Measurements from ENCODE around the gene HPCAL1.
"Not testable (repeated sequence)": the region's sequence is repeated elsewhere in the genome, so short reads cannot be mapped to it uniquely, and the experiment has no call there.

HPCAL1 gene

DNA sequence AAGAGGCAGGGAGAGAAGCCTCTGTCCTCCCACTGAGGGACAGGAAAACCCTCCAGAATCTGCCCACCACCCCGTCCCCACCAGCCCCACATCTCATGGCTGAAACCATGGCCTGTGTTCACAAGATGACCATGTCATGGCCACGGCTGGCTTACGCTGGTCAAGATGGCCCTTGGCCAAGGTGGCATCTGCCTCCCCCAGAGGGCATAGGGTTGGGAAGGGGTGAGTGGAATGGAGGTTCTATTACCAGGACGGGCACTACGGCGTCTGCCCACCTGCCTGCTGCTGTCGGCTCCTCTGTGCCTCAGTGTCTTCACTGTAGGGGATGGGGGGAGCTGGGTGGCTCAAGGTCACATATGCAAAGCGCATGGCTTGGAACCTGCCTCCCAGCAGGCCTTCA is 125.7 kb downstream of the HPCAL1 start:
- no peak for DNase-seq

DNA sequence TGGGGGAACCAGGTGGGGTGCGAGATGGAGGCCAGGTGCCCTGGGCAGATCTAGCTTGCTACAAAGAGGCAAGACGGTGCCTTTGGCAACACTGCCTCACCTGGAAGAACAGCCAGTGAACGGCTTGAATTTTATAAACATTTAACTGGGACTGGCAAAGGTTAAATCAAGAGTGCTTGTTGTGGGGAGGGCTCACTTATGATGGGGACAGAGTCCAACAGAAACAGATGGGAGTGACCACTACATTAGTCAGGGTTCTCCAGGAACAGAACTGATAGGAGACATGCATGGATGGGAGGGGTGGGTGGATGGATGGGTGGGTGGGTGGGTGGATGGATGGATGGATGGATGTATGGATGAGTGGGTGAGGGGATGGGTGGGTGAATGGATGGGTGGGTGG is 126.2 kb downstream of the HPCAL1 start:
- no peak for DNase-seq

DNA sequence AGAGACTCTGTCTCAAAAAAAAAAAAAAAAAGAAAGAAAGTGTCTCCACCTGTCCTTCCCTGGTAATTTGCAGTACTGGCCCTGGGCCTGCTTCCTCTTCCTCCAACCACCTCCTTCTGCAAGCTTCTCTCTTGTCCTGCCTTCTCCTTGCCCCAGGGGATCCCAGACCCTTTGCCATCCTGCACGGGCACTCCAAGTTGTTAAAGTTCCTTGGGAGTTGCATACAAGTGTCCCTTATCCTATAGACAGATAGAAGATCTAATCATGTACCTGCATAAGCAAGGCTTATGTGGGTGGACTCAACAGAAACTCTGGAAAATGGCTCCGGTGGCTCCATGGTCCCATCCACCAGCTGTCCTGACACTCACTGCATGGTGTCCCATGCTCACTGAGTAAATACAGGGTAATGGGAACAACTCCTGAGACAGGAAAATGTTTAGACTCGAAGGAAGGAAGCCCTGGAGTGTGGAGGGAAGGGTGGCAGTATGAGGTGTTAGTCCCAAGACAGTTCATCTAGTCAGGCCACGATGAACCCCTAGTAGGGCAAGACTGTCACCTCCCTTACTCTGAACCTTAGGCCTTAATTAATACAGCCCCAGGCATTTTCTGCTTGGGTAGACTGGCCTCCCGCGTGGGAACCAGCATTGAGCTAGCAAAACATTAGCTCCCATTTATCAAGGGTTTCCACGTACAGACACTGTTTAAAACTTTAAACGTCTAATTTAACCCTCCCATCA is 128.3 kb downstream of the HPCAL1 start:
- DNase-seq = no peak

DNA sequence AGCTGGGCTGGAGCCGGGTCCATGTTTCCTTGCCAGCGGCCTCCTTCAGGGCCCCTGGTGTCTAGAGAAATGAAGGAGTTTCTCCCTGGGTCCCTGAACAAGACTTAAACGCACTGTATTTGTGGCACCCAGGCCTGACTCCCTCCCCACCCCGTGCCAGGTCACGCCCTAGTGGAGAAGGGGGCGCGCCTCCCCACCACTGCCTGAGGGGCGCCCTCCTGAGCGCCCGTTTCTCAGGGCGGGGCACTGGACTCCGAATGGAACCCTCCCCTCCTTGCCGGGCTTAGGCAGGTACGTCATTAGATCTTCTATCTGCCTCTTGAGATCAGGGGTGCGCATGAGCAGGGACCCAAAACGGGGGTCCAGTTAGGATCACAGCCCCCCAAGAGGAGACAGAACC is 129.1 kb downstream of the HPCAL1 start:
- no peak for DNase-seq

DNA sequence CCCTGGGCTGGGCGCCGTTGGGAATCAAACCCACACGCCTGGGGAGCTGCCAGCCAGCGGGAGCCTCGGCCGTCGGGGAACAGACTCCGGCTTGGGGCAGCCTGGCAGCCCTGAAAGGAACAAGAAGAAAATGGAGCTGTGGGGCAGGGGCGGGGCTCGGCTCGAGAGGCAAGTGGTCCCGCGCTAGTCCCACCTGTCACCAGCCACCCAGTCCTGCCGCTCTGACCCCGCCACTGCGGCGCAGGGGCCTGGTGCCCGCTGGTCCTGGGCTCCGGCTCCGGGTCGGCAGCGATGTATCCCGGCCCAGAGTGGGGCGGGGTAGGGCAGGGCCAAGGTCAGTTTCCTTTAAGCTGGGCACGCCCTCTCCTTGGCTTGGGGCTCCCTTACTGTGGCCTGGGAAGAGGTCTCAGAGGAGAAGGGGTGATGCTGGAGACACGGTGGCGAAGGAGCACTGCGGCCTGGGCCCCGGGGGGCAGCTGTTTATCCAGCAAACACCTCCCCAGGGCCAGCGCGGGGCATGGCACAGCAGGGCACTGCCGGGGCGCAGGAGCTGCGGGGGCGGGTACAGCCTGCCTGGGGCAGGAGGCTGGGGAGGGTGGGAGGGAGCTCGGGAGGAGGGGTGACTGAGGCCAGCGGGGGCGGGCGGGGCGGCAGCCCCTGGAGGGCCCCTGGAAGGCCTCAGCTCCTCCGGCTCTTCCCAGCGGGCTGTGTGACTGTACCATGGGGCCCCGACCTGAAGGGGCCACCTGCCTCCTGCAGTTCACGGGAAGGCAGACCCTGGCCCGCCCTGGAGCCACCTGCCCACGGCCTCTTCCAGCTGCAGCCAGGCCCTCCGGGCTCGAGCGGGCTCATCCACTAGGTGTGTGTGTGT is 129.8 kb downstream of the HPCAL1 start:
- DNase-seq = no peak

DNA sequence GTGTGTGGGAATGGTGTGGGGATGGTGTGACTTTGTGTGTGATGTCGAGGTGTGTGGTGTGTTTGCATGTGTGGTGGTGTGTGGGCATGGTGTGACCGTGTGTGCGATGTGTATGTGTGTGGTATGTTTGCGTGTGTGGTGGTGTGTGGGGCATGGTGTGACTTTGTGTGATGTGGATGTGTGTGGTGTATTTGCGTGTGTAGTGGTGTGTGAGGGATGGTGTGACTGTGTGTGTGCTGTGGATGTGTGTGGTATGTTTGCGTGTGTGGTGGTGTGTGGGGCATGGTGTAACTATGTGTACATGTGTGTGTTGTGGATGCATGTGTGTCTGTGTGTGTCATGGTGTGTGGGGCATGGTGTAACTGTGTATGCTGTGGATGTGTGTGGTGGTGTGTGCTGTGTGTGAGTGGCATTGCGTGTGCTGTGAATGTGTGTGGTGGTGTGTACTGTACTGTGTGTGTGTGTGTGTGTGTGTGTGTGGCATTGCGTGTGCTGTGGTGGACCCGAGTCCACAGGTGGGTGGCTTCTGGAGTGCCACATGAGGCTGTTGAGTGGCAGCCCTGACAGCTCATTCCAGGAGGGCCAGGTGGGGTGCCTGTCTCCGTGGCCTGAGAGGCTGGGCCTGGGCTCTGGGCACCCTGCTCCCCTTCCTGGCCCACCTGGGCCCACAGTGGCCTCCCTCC is 130.7 kb downstream of the HPCAL1 start:
- DNase-seq = no peak

DNA sequence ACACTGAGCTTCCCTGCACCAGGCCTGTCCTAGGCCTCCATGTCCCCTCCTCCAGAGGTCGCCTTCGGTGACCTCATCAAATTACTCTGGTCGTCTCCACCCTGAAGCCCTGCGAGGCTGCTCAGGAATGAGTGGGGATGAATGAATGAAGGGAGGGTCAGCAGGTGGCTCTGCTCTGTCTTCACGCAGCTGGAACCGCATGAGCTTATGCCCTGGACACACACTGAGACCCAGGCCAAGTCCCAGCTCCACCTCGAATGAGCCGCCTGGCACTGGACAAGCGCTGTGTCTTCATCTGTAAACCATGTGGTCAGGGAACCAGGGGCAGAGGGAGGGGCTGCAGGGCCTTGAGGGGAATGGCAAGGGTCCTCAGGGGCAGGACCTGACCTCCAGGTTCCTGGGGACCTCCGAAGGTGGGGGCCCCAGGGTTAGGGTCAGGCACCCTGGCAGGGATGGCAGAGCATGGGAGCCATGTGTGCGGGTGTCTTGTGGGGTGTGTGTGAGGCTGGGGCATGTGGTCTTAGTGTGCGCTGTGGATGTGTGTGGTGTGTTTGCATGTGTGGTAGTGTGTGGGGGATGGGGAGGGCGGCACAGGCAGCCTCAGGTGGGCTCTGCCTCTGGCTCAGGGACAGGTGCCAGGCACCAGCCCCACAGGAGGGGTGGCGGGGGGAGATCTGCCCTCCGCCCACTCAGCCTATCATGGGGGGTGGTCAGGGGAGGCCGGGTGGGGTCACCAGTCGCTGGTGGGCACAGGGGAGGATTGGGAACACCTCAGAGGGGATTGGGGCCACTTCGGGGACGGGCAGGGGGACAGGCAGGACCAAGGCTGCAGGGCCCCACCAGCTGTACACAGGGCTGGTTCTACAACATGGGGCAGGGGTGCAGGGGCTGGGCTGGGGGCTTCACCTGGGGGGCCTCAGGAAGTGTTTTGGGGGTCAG is 131.5 kb downstream of the HPCAL1 start:
- DNase-seq = no peak

DNA sequence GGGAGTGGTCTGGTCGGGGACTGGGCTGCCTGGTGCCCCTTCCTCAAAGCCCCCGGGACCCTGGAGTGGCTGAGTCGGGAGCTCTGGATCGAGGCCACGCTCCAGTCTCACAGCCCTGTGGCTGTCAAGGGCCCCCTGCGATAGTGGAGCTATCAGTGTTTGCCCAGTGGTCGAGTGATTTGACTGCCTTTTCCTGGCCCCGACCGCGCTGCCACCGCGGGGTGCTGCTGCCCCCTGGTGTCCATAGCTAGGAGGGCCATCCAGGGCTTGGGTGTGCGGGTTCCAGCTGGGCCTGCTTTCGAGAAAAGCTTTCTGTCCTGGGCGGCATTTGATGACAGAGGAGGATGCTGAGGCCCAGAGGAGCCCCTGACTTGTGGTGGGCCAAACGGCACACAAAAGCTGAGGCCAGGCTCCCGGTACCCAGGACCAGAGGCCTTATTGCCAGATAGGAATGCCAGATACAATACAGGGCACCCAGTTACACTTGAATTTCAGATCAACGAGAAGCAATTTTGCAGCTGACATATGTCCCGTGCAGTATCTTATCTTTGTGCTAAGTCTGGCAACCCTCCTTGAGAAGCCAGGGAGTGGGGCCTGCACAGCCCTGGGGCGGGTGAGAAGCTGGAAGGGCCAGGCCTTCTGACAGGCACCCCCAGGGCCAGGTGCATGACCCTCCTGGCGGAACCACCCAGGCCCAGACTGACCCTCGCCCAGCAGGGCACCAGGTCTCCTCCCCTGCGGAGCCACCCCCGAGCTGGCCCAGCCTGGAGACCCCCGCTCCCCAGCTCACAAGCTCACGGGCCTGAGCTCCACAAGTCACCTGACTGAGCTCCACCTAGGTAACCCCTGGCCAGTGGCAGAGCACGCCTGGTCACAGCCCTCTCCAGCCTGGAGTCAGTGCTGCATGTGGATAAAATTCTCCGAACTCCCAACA is 132.4 kb downstream of the HPCAL1 start:
- DNase-seq = no peak

DNA sequence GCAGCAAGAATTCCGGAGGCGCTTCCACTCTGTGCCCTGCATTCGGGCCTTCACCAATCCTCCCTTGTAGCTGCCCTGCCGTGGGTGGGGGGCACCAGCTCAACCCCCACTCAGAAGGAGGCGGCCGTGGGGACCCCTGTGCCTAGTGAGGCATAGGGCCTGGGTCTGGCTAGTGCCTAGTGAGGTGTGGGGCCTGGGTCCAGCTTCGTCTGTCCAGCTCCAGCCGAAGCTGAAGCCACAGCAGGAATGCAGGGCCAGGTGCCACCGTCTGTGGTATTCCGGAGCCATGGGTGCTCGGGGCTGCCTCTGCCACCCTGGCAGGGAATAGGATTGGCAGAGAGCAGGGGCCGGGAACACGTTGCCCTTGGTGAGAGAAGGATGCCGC is 133.1 kb downstream of the HPCAL1 start:
- DNase-seq = no peak

DNA sequence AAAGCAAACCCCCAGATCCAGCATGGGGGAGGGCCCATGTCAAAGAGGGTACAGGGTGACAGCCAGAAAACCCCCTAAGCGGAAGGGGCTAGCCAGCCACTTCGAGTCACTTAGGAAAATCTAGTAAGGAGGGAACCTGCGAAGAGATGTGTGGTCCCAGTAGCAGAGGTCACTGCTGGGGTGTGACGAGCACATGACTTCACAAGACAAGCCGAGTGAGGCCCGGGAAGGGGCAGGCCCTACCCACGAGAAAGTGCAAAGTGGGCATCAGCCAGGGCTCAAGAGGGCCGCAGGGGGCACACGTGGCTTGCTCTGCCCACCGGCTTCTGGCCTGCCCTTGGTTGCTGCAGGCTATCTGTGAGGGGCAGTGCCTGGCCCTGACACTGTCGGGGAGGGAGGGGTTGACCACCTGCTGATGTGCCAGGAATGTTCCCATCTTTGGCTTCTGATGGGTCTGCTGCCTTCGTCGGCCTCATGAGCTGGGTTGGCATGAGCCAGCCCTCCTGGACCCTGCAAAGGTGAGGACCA is 133.9 kb downstream of the HPCAL1 start:
- DNase-seq = no peak

DNA sequence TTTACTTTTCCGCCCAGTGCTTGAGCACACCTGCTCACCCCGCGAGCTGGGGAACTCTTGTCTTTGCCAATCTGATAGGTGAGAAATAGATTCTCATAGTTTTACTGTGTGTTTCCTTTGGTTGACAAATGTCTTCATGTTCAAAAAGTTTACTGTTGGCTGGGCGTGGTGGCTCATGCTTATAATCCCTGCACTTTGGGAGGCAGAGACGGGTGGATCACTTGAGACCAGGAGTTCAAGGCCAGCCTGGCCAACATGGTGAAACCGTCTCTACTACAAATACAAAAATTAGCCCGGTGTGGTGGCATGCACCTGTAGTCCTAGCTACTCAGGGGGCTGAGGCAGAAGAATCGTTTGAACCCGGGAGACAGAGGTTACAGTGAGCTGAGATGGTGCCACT is 135.1 kb downstream of the HPCAL1 start:
- DNase-seq = no peak

DNA sequence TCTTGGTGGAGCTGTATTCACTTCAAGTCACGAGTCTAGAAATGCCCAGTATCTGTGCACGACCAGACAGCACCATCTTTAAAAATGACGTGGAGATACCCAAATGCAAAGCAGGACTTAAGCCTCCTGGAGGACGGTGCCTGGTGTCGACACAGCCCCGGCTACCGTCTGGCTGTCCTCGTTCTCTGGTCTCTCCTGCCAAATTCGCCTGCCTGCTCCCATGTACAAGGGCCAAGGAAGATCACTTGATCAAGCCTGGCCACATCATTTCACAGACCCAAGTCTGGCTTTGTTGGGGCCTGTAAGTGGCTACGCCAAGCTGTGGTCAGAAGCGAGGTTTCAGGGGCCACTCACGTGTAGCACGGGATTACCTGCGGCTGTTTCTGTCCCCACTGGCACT is 136.0 kb downstream of the HPCAL1 start:
- no peak for DNase-seq

DNA sequence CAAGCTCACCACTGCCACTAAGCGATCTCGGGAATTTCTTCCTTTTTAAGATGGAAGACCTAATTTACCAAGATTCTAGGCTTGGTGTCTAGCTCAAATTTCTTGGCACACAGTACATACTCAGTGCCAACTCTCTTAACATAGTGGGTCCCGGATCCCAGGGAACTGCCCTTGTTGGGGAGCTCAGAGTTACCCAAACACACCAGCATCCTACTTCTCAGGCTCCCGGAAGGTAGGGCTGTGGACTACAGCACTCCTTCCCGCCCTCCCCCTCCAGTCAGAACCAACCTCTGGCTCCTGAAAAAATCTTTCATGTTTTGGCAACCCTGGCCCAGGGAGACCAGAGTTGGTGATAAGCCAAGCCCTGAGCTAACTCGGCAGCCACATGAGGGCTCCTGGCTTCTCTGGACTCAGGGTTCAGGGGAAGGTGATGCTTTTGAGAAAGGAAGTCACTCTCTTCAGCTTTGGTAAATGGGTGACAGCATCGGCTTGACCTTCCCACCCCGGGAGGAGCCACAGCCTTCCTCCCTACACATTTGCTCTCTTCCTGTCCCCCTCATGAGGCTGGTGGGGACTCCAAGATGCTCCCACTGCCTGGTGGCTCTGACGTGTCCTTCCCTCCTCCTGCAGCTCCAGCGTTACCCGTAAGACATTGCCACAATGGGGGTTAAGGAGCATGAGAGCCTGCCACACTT is 136.6 kb downstream of the HPCAL1 start:
- no peak for DNase-seq

DNA sequence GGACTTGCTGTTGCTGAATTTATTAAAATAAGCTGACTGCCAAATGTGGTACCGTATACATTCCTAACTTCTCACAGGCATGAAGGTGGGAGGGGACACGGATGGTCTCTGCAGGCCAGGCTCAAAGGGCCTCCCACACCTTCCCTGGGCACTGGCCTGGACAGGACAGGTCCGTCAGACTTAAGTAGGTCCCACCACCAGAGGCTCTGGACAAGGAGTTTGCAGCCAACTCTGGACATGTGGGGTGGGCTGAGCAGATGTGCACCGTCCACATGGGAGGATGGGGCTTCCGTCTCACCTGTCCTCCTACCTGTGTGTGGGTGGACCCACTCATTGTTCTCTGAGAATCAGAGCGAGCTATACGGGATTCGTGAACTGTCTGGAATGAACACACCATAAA is 137.3 kb downstream of the HPCAL1 start:
- no peak for DNase-seq

DNA sequence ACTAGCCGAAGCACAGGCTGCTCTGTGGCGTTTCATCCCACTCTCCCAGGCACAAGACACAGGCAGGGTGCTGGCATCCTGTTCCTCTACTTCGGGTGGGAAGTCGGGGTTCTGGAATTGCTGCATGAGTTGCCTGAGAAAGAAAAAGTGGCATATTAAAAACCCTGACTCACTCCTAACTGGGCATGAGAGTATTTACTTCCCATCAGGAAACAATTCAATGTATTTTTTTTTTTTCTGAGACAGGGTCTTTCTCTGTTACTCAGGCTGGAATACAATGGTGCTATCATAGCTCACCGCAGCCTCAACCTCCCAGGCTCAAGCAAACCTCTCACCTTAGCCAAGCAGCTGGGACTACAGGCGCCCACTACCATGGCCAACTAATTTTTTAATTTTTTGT is 138.0 kb downstream of the HPCAL1 start:
- no peak for DNase-seq

DNA sequence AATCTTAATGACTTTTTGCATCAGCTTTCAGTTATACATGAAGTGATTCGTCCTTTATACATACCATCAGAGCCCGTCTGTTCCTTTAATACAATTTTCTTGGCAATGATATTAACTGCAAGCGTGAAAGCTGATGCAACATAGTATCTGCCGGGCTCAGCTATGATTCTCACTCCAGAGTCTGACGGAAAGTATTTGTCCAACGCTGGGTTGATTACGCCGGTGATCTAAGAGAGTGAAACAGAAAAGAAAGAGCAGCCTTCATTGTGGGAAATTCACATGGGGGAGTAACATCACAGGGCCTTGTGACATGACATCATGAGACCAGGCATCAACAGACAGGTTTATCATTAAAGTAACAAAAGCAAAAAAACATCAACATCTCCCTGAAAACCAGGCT is 139.2 kb downstream of the HPCAL1 start:
- no peak for DNase-seq

DNA sequence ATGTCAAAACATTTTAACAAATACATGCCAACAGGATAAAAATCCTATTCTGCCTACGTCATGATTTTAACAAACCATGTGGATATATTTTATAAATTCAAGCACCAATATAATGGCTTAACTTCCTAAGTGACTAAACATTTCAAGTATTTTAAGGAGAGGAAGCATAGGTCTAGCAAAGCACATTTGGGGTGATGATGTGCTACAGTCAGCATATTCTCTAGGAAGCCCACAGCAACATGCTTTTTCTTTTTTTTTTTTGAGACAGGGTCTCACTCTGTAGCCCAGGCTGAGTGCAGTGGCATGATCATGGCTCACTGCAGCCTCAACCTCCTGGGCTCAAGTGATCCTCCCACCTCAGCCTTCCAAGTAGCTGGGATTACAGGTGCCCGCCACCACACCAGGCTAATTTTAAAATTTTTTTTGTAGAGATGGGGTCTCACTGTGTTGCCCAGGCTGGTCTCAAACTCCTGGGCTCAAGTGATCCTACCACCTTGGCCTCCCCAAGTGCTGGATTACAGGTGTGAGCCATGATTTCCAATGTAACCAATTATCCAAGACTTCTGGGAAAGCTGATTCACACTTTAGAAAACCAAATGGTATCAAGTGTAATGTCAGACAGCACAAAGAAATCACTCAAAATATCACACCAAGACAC is 139.9 kb downstream of the HPCAL1 start:
- not testable (repeated sequence) for DNase-seq

DNA sequence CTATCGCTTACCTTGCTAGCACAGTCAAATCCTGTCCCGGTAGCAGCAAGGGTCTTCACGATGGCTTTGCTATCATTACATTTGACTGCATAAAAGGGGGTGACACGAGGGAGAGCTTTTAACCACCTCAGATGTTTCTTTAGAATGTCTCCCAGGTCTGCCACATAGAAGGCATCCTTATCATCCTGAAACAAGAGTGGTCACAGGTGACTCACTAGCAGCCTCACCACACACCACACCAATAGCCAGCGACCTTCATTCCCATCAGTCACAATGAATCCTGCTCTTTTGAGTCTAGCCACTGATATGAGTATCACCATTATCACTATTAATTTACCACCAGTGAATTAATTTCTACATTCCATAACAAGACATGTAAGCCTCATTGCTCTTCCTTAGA is 141.8 kb downstream of the HPCAL1 start:
- DNase-seq = no peak

DNA sequence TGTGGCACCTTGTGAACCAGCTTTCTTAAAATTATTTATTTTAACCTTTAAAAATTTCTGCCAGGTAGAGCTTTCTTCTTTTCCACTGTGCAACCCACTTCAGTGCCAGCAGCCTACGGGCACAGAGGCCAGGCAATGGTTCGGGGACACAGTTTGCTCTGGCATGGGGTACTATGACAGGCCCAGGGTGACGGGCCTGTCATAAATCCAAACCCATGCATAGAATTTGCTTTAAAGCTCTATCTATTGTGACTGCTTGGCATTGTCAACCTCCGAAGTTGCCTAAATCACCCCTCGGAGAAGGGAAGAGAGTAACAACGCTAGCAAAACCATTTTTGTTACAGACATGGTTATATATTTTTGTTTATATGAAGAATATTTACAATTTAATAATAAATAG is 143.9 kb downstream of the HPCAL1 start:
- no peak for DNase-seq

DNA sequence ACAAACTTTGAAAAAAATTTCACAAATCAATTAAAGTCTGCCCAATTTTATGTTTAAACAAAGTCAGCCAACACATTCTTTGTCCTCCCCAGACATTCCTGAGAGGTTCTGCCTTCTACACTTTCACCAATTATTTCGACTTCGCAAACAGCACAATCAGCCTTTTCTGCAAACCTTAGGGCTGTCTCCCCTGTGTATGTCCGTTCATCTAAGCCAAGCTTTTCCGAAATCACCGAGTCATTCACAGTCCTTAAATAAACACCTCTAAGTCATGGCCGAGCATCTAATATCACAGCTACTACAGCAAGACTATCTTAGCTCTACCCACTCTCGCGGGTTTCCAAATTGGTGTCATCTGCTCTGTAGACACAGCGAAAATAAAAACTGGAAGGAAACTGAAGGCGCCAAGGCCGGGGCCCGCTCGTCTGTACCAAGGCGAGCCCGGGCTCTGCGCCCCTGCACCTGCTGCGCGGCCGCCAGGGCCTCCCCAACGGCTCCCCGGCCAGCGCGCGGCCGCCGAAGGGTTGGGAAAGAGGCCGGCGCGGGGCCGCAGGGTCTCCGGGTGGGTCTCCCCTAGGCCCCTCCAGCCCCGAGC is 144.7 kb downstream of the HPCAL1 start:
- no peak for DNase-seq

Data from GF-D8 (cell line).